GM13977 (cell line): Measurements from ENCODE around the gene OR2L13.

Experiments used
- DNase-seq: peaks from one replicate; pipeline ENCODE4 v3.0.0; 2012; ENCODE audit warnings: low spot score
- in situ Hi-C: fragments of 300-500 bp; cut with MboI; formaldehyde crosslinking; loops from one replicate; pipeline ENCODE4 v1.12.0; 2022; ENCODE audit warnings: low sequenced_read_pairs, low pct_unique_long_range_greater_than_20kb, mixed read lengths, inconsistent platforms; ENCODE audit not compliant: unreplicated experiment
- TF ChIP-seq, protein P1 (sequence below): IDR thresholded peaks from 2 replicates; pipeline ENCODE4 v1.5.1; 2012; ENCODE audit warnings: mild to moderate bottlenecking, control low read depth; ENCODE audit not compliant: insufficient read depth; ENCODE audit errors: extremely low read depth, missing control alignments

The OR2L13 gene

DNA sequence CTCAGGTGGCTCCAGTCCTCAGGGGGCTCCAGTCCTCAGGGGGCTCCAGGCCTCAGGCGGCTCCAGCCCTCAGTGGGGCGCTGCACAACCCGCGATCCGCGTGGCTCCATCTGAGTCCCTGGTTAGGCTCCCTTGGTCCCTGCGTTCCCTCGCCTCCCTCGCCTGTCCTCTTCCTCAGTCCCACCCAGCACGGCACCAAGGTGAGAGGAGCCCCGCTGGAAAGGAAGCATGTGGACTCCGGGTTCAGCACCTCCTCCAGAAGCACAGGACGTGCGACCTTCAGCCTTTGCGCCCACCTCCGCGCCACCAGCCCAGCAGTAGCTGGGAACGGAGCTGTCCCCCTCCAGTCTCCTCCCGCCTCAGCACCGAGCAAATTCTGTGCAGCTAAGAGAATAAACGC, 41.8 kb downstream of the OR2L13 start:
- TF ChIP-seq, protein P1, sequence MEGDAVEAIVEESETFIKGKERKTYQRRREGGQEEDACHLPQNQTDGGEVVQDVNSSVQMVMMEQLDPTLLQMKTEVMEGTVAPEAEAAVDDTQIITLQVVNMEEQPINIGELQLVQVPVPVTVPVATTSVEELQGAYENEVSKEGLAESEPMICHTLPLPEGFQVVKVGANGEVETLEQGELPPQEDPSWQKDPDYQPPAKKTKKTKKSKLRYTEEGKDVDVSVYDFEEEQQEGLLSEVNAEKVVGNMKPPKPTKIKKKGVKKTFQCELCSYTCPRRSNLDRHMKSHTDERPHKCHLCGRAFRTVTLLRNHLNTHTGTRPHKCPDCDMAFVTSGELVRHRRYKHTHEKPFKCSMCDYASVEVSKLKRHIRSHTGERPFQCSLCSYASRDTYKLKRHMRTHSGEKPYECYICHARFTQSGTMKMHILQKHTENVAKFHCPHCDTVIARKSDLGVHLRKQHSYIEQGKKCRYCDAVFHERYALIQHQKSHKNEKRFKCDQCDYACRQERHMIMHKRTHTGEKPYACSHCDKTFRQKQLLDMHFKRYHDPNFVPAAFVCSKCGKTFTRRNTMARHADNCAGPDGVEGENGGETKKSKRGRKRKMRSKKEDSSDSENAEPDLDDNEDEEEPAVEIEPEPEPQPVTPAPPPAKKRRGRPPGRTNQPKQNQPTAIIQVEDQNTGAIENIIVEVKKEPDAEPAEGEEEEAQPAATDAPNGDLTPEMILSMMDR, result no peak
- no peak for DNase-seq
- in situ Hi-C loops, result no loop called here

DNA sequence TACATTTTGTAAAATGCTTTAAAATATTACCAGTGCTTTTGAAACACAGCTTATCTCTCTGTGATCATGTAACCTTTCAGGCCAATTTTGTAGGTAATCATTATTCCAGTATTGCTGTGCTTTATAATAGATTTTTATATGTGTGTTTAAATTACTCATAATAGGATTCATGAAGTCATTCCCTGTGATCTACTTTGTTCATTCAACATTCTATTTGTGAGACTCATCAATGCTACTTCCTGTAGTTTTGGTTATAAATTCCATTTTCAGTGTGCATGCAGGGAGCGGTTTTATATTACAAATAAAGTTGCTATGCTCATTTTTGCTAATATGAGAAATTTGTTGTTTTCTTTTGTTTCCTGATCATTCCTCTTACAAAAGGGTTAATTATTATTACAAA, 45.9 kb downstream of the OR2L13 start:
- in situ Hi-C loops, result no loop called here
- TF ChIP-seq, protein P1, result no peak
- no peak for DNase-seq

DNA sequence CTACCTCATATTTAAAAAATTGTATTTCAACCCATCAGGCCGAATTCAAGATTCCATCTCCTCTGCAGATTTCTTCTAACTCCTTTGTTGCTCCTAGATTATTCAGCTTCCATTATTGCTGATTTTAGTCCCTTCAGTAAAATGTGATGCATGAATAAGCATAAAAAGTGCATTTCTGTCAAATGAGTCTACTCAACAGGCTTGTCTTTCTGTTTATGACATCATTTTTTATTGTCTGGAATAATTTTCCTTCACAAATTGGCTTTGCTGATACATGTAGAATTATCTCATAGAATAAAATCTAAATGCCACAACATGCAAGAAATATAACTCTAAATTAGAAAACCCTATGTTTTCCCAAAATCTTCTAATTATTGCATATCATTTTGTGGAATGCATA, 48.3 kb downstream of the OR2L13 start:
- in situ Hi-C loops, result no loop called here

DNA sequence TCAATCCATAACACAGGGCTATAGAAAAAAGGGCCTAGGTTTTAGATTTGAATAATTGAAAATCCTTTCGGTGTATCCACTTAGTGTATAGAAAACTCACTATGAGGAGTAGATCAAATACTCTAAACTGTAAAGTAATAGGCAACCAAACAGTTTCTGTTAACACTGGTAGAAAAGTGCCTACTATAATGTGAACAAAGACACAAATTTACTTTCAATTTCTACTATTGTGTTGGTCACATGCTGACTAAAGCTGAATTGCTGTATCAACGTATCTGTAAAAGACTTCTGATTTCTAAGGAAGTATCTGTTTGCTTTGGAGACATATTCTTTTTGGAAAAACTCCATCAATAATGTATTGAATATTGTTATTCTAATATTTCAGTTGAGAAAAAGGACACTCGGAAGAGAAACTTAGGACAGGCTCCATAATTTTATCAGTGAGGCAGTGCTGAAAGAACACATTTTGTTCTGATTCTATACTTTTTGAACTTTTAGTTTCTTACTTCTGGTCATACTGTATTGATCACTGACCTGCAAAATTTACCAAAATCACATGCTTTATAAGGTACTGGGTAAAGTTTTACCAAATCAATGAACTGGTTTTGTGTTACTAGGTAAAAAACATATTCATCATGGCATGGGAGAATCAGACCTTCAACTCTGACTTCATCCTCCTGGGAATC, 49.7 kb downstream of the OR2L13 start, which contains the start of gene OR2M5:
Gene OR2M5, plus strand, starts transcription at position 636 of the 686 bp plus-strand sequence. Its CDS starts 0 bp downstream, at position 636.
- TF ChIP-seq, protein P1, result no peak
- DNase-seq, result no peak
- in situ Hi-C loops, result no loop called here

More for the DNA sequence above, 48.3 kb downstream of the OR2L13 start:
- no peak for DNase-seq
- TF ChIP-seq, protein P1, result no peak
